ENCODE data around the gene LRRC26. TPM values are rescaled to one million over a fixed set of nuclear protein-coding genes. Genes with fewer than 3 reads are reported as not detected.

Gene LRRC26
- total RNA-seq, 6 experiments from 2014 or later: 0.17 to 0.18 TPM; not detected in 4

DNA sequence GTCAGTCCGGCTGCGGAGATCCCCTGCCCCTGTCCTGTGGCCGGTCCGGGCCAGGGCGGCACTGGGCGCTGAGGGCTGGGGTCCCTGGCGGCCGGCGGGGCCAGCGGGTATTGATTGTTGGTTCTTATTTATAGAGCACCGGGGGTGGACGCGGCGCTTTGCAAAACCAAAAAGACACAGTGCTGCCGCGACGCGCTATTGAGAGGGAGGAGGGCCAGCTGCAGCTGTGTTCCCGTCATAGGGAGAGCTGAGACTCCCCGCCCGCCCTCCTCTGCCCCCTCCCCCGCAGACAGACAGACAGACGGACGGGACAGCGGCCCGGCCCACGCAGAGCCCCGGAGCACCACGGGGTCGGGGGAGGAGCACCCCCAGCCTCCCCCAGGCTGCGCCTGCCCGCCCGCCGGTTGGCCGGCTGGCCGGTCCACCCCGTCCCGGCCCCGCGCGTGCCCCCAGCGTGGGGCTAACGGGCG, 2.5 kb downstream of the LRRC26 start:
- H3K9me3 ChIP-seq: no peaks in the 10 kb centered on the region
- no peaks in the 10 kb centered on the region for H3K36me3 ChIP-seq
- H3K27ac ChIP-seq: no peak overlapping the region
- H3K27me3 ChIP-seq: peaks cover 2 to 63% of the 10 kb centered on the region in 2 donors
- WGBS (ENCODE audit: insufficient coverage, low coverage, low lambda C conversion rate, missing lambda C conversion rate): 0% methylated on average over 7 of the region's 44 CpGs
- H3K4me3 ChIP-seq: no peak overlapping the region
- intact Hi-C loops (cut with DNase I): loop anchor here in 1 of 2 donors (10.0 kb wide), 1 partner anchor 607 kb away; no protein-coding TSS in a partner anchor
- no peak for DNase-seq
- peaks cover 0 to 30% (median 0%) of the 10 kb centered on the region in 4 donors for H3K4me1 ChIP-seq
- no peak for ATAC-seq
- no peak for TF ChIP-seq POLR2A (IDR thresholded peaks at IDR 0.05)
- TF ChIP-seq, protein P1, sequence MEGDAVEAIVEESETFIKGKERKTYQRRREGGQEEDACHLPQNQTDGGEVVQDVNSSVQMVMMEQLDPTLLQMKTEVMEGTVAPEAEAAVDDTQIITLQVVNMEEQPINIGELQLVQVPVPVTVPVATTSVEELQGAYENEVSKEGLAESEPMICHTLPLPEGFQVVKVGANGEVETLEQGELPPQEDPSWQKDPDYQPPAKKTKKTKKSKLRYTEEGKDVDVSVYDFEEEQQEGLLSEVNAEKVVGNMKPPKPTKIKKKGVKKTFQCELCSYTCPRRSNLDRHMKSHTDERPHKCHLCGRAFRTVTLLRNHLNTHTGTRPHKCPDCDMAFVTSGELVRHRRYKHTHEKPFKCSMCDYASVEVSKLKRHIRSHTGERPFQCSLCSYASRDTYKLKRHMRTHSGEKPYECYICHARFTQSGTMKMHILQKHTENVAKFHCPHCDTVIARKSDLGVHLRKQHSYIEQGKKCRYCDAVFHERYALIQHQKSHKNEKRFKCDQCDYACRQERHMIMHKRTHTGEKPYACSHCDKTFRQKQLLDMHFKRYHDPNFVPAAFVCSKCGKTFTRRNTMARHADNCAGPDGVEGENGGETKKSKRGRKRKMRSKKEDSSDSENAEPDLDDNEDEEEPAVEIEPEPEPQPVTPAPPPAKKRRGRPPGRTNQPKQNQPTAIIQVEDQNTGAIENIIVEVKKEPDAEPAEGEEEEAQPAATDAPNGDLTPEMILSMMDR (IDR thresholded peaks at IDR 0.05): no peak

DNA sequence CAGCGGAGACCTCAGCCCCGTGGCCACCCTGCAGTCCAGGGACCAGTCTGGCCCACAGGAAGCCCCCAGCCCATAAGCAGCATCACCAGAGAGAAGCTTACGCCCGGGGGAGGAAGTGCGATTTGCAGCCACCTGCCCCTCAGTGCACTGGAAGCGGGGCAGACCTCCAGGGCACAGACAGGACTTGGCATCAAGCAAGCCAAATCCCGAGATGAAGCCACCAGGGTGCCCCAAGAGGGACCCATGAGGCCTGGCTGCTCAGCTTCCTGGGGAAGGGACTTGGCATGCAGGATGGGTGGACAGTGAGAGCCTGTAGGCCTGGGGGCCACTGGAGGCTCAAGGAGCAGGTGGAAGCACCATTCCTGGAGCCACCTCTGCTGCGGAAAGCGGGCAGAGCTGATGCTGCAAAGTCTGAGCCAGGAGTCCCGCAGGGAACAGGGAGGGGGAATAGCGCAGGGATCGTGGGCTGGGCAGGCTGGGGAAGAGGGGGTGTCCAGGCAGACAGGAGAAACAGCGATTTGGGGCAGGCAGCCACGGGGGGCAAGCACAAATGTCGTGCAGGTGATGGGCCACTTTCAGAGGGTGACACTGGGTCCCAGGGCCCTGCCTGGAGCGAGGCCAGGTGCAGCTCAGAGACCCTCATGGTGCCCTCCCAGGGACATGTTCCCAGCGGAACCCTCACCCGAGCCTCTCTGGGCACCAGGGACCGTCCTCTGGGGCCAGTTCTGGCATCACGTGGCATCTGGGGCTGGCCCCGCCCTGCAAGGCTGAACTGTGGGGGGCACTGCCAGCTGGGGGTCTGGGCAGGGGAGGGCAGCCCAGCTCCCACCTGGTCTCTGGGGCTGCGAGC, 3.2 kb downstream of the LRRC26 start:
- no CpG with 5 or more reads among the region's 22 CpGs for WGBS (ENCODE audit: insufficient coverage, low coverage, low lambda C conversion rate, missing lambda C conversion rate)
- DNase-seq (no peak), ATAC-seq (no peak)
- H3K4me1 ChIP-seq: peaks cover 0 to 30% (median 0%) of the 10 kb centered on the region in 4 donors
- no peaks in the 10 kb centered on the region for H3K36me3 ChIP-seq
- H3K27ac ChIP-seq: no peak overlapping the region
- no peak overlapping the region for H3K4me3 ChIP-seq
- intact Hi-C loops (cut with DNase I): loop anchor here in 1 of 2 donors (10.0 kb wide), 1 partner anchor 608 kb away; no protein-coding TSS in a partner anchor
- H3K9me3 ChIP-seq: no peaks in the 10 kb centered on the region
- TF ChIP-seq, protein P1 (IDR thresholded peaks at IDR 0.05): no peak
- no peak for TF ChIP-seq POLR2A (IDR thresholded peaks at IDR 0.05)
- H3K27me3 ChIP-seq: peaks cover 6 to 71% of the 10 kb centered on the region in 2 donors

DNA sequence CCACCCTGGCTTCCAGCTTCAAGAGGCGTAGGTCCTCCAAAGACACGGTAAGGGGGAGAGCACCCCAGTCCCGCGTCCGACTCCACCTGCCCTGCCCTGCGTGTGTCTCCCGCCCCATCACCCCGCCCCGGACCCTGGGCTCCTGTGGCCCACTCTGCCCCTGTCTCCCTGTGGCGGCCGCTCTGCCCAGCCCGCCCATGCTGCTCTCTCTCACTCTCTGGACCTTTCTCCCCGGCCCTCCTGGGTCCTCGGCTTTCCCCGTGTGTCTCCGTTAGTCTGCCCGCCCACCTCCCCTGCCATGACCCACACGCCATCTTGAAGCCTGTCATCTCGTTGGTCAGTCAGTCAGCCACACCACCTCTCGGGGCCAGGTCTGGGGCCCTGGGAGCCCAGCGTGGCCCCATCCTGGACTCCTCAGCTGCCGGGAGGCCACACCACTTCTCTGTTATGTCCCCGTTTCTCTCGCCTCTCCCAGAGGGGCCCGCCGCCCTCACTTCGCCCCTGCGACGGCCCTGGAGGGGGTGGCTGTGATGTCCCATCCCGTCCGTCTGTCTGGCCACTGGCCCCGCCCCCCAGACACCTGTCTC, 4.5 kb downstream of the LRRC26 start:
- H3K36me3 ChIP-seq: no peaks in the 10 kb centered on the region
- TF ChIP-seq POLR2A (IDR thresholded peaks at IDR 0.05): no peak
- TF ChIP-seq, protein P1 (IDR thresholded peaks at IDR 0.05): no peak
- no peak overlapping the region for H3K27ac ChIP-seq
- H3K4me3 ChIP-seq: no peak overlapping the region
- H3K27me3 ChIP-seq: peaks cover 6 to 70% of the 10 kb centered on the region in 2 donors
- no peak for ATAC-seq
- H3K4me1 ChIP-seq: peaks cover 0 to 30% (median 0%) of the 10 kb centered on the region in 4 donors
- WGBS (ENCODE audit: insufficient coverage, low coverage, low lambda C conversion rate, missing lambda C conversion rate): 71% methylated on average over 12 of the region's 32 CpGs
- DNase-seq: no peak
- intact Hi-C loops (cut with DNase I): loop anchor here in 1 of 2 donors (10.0 kb wide), 1 partner anchor 609 kb away; no protein-coding TSS in a partner anchor
- no peaks in the 10 kb centered on the region for H3K9me3 ChIP-seq

DNA sequence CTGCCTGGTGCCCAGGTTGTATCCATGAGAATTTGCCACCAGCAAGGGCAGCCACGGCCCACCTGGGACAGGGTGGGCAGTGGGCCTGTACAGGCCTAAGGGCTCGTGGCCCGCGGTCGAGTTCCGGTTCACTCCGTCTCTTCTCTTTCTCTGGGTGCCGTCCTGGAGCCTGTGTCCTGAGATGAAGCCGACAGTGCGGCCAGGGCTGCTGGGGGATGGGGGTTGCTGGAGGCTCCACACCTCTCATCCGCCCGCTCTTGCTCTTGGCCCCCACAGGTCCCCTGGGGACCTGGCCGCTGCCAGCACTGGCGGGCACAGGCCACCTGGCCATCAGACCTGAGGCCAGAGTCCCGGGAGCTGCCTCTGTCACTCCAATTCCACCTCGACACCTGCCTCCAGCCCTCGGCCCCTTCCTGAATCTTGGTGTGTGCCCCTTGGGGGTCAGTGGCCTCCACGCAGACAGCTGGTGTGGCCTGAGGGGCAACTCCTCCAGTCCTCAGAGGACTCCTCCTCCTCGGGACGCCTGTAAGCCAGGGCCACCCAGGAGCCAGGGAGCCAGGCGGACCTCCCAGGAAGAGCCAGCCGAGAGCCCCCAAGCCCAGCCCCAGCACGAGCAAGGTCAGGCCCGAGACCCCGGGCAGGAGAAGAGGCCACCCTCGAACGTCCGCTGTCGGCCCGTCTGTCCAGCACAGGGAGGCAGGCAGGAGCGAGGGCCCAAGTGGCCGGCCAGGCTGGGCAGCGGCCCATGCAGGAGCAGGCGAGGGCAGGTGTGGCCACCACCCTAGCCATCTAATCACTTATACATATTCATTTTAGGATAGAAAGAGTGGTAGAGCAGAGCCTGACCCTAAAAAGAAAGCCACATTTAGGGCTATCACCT, 5.2 kb downstream of the LRRC26 start:
- DNase-seq: no peak
- ATAC-seq: no peak

More for the DNA sequence above, 5.2 kb downstream of the LRRC26 start:
- H3K36me3 ChIP-seq: no peaks in the 10 kb centered on the region
- H3K9me3 ChIP-seq: no peaks in the 10 kb centered on the region
- H3K4me3 ChIP-seq: no peak overlapping the region
- H3K4me1 ChIP-seq: peaks cover 0 to 26% (median 0%) of the 10 kb centered on the region in 4 donors
- TF ChIP-seq POLR2A (IDR thresholded peaks at IDR 0.05): no peak
- TF ChIP-seq, protein P1 (IDR thresholded peaks at IDR 0.05): no peak
- no peak overlapping the region for H3K27ac ChIP-seq
- peaks cover 6 to 63% of the 10 kb centered on the region in 2 donors for H3K27me3 ChIP-seq
- intact Hi-C loops (cut with DNase I): loop anchor here in 1 of 2 donors (10.0 kb wide), 1 partner anchor 610 kb away; no protein-coding TSS in a partner anchor
- WGBS (ENCODE audit: insufficient coverage, low coverage, low lambda C conversion rate, missing lambda C conversion rate): 70% methylated on average over 4 of the region's 34 CpGs

All from right lobe of liver (tissue), 6 donors.